CD4-positive, alpha-beta T cell treated with Interleukin-2 at 100 ng/mL for 4 hours (primary cell): ENCODE data around the gene EME1.
"Not testable (repeated sequence)": the region's sequence is repeated elsewhere in the genome, so short reads cannot be mapped to it uniquely, and the experiment has no call there.

Experiments
- DNase-seq: peaks from one replicate; pipeline ENCODE4 v3.0.0-alpha.2; 2020; ENCODE audit warnings: low spot score

EME1 gene

GRCh38 chr17:50372758-50373556 lies at the start of gene EME1, which contains the start of gene MRPL27:
EME1 (plus strand) TSS chr17:50373229; CDS start chr17:50375209, 1,980 bp downstream.
MRPL27 (minus strand) TSS chr17:50373184; CDS start chr17:50373170, 14 bp downstream.
- DNase-seq = peak; percentile 89

GRCh38 chr17:50325906-50326305 lies 47.1 kb upstream of the EME1 start:
- no peak for DNase-seq

GRCh38 chr17:50326831-50327364 lies 46.1 kb upstream of the EME1 start:
- DNase-seq = no peak

- DNase-seq = no peak
Measured at GRCh38 chr17:50328363-50329325, 44.4 kb upstream of the EME1 start.

- no peak for DNase-seq
Measured at GRCh38 chr17:50329716-50330115, 43.3 kb upstream of the EME1 start.

- DNase-seq = no peak
Measured at GRCh38 chr17:50330151-50330775, 42.8 kb upstream of the EME1 start.

- no peak for DNase-seq
Measured at GRCh38 chr17:50331085-50331791, 41.8 kb upstream of the EME1 start.

- no peak for DNase-seq
Measured at GRCh38 chr17:50332196-50332595, 40.8 kb upstream of the EME1 start.

- not testable (repeated sequence) for DNase-seq
Measured at GRCh38 chr17:50333291-50334057, 39.6 kb upstream of the EME1 start.

GRCh38 chr17:50337956-50338355 lies 35.1 kb upstream of the EME1 start:
- no peak for DNase-seq

GRCh38 chr17:50338645-50339044 lies 34.4 kb upstream of the EME1 start:
- no peak for DNase-seq

- no peak for DNase-seq
Measured at GRCh38 chr17:50339381-50339780, 33.6 kb upstream of the EME1 start.

- DNase-seq = no peak
Measured at GRCh38 chr17:50344731-50345365, 28.2 kb upstream of the EME1 start.

GRCh38 chr17:50345432-50346312 lies 27.4 kb upstream of the EME1 start, which contains the start of gene XYLT2:
XYLT2 (plus strand) TSS chr17:50346126; CDS start chr17:50346141, 15 bp downstream.
- peak; percentile 91 for DNase-seq

- DNase-seq = peak; percentile 25
Measured at GRCh38 chr17:50346313-50347116, 26.5 kb upstream of the EME1 start.

GRCh38 chr17:50347117-50347893 lies 25.7 kb upstream of the EME1 start:
- no peak for DNase-seq

GRCh38 chr17:50347894-50348291 lies 25.1 kb upstream of the EME1 start:
- DNase-seq = no peak
